SK-N-SH (cell line): ENCODE measurements around the gene STRN3. TPM values are rescaled to one million over a fixed set of nuclear protein-coding genes. Genes with fewer than 3 reads are reported as not detected.

Experiments used
- CTCF ChIA-PET: fragments of 300-600, 350-600 bp; formaldehyde crosslinking; extraction: SDS; loops from one replicate; lab custom pipeline; 2021; lab: Yijun Ruan, JAX
- POLR2A ChIA-PET: fragments of 350-600 bp; sonication (Branson Sonifier 250); formaldehyde crosslinking; extraction: SDS; loops from one replicate; lab custom pipeline; 2020; ENCODE audit warnings: antibody characterized with exemption, inconsistent platforms; lab: Yijun Ruan, JAX
- DNase-seq: peaks from one replicate; pipeline ENCODE4 v3.0.0; 2012
- H2AFZ ChIP-seq: fragments of 200-600 bp; sonication (generic); 2 replicates; pipeline ENCODE4 v1.8.1; 2016; ENCODE audit warnings: antibody characterized with exemption, mild to moderate bottlenecking, low read depth
- H3F3A ChIP-seq: fragments of 200-600 bp; sonication (generic); replicated peaks from 2 replicates; pipeline ENCODE3; 2016; ENCODE audit warnings: antibody characterized with exemption, mild to moderate bottlenecking; ENCODE audit not compliant: insufficient read depth
- H3K27ac ChIP-seq, 2 experiments: fragments of 200-500 bp in 1 of 2; fragments of 200-600 bp in 1 of 2; sonication (Bioruptor generic) in 1 of 2; sonication (generic), shearing (Covaris generic) in 1 of 2; 2 replicates each; pipeline versions ENCODE4 v1.5.1 to v1.6.1; 2014 to 2016; ENCODE audit warnings: low read depth in 2 of 2, inconsistent platforms in 1 of 2, low read length in 1 of 2, mild to moderate bottlenecking in 1 of 2, mixed read lengths in 1 of 2
- H3K27me3 ChIP-seq: fragments of 200-600 bp; sonication (generic), shearing (Covaris generic); 2 replicates; pipeline ENCODE4 v1.6.1; 2016; ENCODE audit warnings: mixed run types; ENCODE audit not compliant: insufficient read depth
- H3K36me3 ChIP-seq, 2 experiments: fragments of 200-500 bp in 1 of 2; fragments of 200-600 bp in 1 of 2; sonication (Bioruptor generic) in 1 of 2; sonication (generic) in 1 of 2; replicated peaks in 1 of 2; 2 replicates each; pipeline versions ENCODE3 to v1.5.1; 2014 to 2016; ENCODE audit warnings: low read length in 1 of 2, mild to moderate bottlenecking in 1 of 2; ENCODE audit not compliant: insufficient read depth in 2 of 2, control insufficient read depth in 1 of 2
- H3K4me1 ChIP-seq, 2 experiments: fragments of 200-500 bp in 1 of 2; fragments of 200-600 bp in 1 of 2; sonication (Bioruptor generic) in 1 of 2; sonication (generic), shearing (Covaris generic) in 1 of 2; 2 replicates each; pipeline versions ENCODE4 v1.5.1 to v1.6.1; 2014 to 2016; ENCODE audit warnings: low read depth in 1 of 2, low read length in 1 of 2, mixed run types in 1 of 2; ENCODE audit not compliant: insufficient read depth in 2 of 2, control insufficient read depth in 1 of 2
- H3K4me2 ChIP-seq: fragments of 200-600 bp; sonication (generic), shearing (Covaris generic); 2 replicates; pipeline ENCODE4 v1.6.1; 2017; ENCODE audit warnings: mixed run types
- H3K4me3 ChIP-seq, 2 experiments: fragments of 200-500 bp in 1 of 2; fragments of 200-600 bp in 1 of 2; sonication (Bioruptor generic) in 1 of 2; sonication (generic), shearing (Covaris generic) in 1 of 2; 2 replicates each; pipeline versions ENCODE4 v1.5.1 to v1.8.1; 2014 to 2016; ENCODE audit warnings: low read depth in 2 of 2, inconsistent platforms in 1 of 2, low read length in 1 of 2, mild to moderate bottlenecking in 1 of 2, mixed read lengths in 1 of 2, moderate library complexity in 1 of 2
- H3K79me2 ChIP-seq: fragments of 200-600 bp; sonication (generic); 2 replicates; pipeline ENCODE4 v1.8.1; 2017; ENCODE audit warnings: mild to moderate bottlenecking; ENCODE audit not compliant: insufficient read depth
- H3K9ac ChIP-seq: fragments of 200-600 bp; sonication (generic); 2 replicates; pipeline ENCODE4 v1.6.1; 2017; ENCODE audit warnings: mixed run types
- H3K9me2 ChIP-seq: fragments of 200-600 bp; sonication (generic); 2 replicates; pipeline ENCODE4 v1.6.1; 2017; ENCODE audit warnings: mixed run types
- H3K9me3 ChIP-seq: fragments of 200-600 bp; sonication (generic); 2 replicates; pipeline ENCODE4 v1.6.1; 2017; ENCODE audit warnings: mixed run types, mild to moderate bottlenecking, moderate library complexity
- H4K20me1 ChIP-seq: fragments of 200-600 bp; sonication (generic); 2 replicates; pipeline ENCODE4 v1.6.1; 2017; ENCODE audit warnings: mild to moderate bottlenecking, mixed run types; ENCODE audit not compliant: insufficient read depth
- FOXM1 ChIP-seq: IDR thresholded peaks from 2 replicates; pipeline ENCODE4 v1.4.0; 2012; ENCODE audit warnings: low read depth, mild to moderate bottlenecking
- SIN3A ChIP-seq: IDR thresholded peaks from 2 replicates; pipeline ENCODE4 v1.6.1; 2012; ENCODE audit warnings: low read depth, mild to moderate bottlenecking, low read length, moderate library complexity, borderline replicate concordance
- WGBS: methylation state at CpG from one replicate; pipeline ENCODE4 v1.1.6; 2017; ENCODE audit warnings: low lambda C conversion rate; 5-methylcytosine and 5-hydroxymethylcytosine counted together
- polyA plus RNA-seq, 3 experiments: library from polyadenylated mRNA; depleted of rRNA; stranded (reverse); fragments of >200 nt; gene quantifications; 2 replicates each; pipeline ENCODE4 v1.2.3, GENCODE V29; 2012
- small RNA-seq, 7 experiments: library from RNA; depleted of rRNA; stranded (forward); fragments of <200 nt; gene quantifications; one replicate each; pipeline ENCODE3, GENCODE V24; 2012

Gene STRN3
- polyA plus RNA-seq, 1 of the 3 experiments (the other 2 are of a cell fraction) = 7.2 TPM

GRCh38 chr14:30848449-30849240 lies 177.5 kb downstream of the STRN3 start:
- WGBS = 28% methylated on average over 4 of the region's 4 CpGs
- H3K79me2 ChIP-seq = no peaks in the 10 kb centered on the region
- TF ChIP-seq FOXM1 (no peak), SIN3A (no peak)
- DNase-seq = no peak
- ChIA-PET CTCF (no interaction called here), POLR2A (no interaction called here)
- H3K9me3 ChIP-seq = no peaks in the 10 kb centered on the region
- H3K4me3 ChIP-seq = no peak overlapping the region
- H3F3A ChIP-seq = no peaks in the 10 kb centered on the region
- no peaks in the 10 kb centered on the region for H3K36me3 ChIP-seq
- H3K27me3 ChIP-seq = peaks cover 6% of the 10 kb centered on the region; the same call in 1 of the 2 replicates
- no peak overlapping the region for H2AFZ ChIP-seq
- H3K4me2 ChIP-seq = no peak overlapping the region
- H3K4me1 ChIP-seq = no peaks in the 10 kb centered on the region
- H3K9ac ChIP-seq = no peak overlapping the region
- H3K27ac ChIP-seq = no peak overlapping the region
- H4K20me1 ChIP-seq = no peaks in the 10 kb centered on the region
- no peaks in the 10 kb centered on the region for H3K9me2 ChIP-seq

Small RNA genes within 50 kb of the gene (small RNA-seq; reads per million reads assigned to genes)
- gene HIGD1AP17 (0 reads per million in 7 experiments), gene MIR624 (0 to 8.2 (median 3.1) reads per million in 7 experiments)

Other genes with a start within 250 kb of the STRN3 start
- gene COCH, start 151.8 kb downstream of the STRN3 start, polyA plus RNA-seq (2012; rRNA removed) = 9.3 and 9.9 TPM in 2 replicates
- gene AP4S1, start 730 bp downstream of the STRN3 start, polyA plus RNA-seq (2012; rRNA removed) = 1.7 and 3.4 TPM in 2 replicates
- 43.2 and 48.8 TPM in 2 replicates for gene HECTD1, start 181.4 kb upstream of the STRN3 start, polyA plus RNA-seq (2012; rRNA removed)